K562 (cell line): Measurements from ENCODE around the gene CAPZB. TPM values are rescaled to one million over a fixed set of nuclear protein-coding genes. Genes with fewer than 3 reads are reported as not detected.

Experiments
- BRF1 ChIP-seq: IDR thresholded peaks from 3 replicates; pipeline ENCODE4 v1.6.1; 2011; ENCODE audit warnings: borderline replicate concordance, mild to moderate bottlenecking; ENCODE audit not compliant: insufficient read length; ENCODE audit errors: extremely low read depth
- CC2D1A ChIP-seq: fragments of 450-650 bp; IDR thresholded peaks from 2 replicates; pipeline ENCODE4 v1.6.1; 2017; ENCODE audit warnings: mild to moderate bottlenecking
- CEBPB ChIP-seq: fragments of 450-650 bp; IDR thresholded peaks from 2 replicates; pipeline ENCODE4 v1.6.1; 2016; ENCODE audit warnings: missing genetic modification characterization, missing compliant biosample characterization
- FIP1L1 ChIP-seq: fragments of 200-400 bp; formaldehyde crosslinking; IDR thresholded peaks from 2 replicates; pipeline ENCODE4 v1.6.1; 2018; ENCODE audit warnings: mild to moderate bottlenecking, low read depth, low read length; ENCODE audit not compliant: poor library complexity, severe bottlenecking
- GTF2F1 ChIP-seq: IDR thresholded peaks from 2 replicates; pipeline ENCODE4 v1.6.1; 2011; ENCODE audit warnings: low read depth, low read length, improper control_type of control experiment
- ZC3H8 ChIP-seq: fragments of 450-650 bp; IDR thresholded peaks from 2 replicates; pipeline ENCODE4 v1.6.1; 2017
- ZNF133 ChIP-seq: fragments of 250-450 bp; sonication (Bioruptor Pico); IDR thresholded peaks from 2 replicates; pipeline ENCODE4 v1.4.0; 2020; ENCODE audit warnings: mild to moderate bottlenecking
- ZNF184 ChIP-seq: sonication (generic); formaldehyde crosslinking; IDR thresholded peaks from 2 replicates; pipeline ENCODE4 v1.5.0; 2020; ENCODE audit warnings: missing genetic modification reagents
- ZNF212 ChIP-seq: fragments of 450-650 bp; formaldehyde crosslinking; IDR thresholded peaks from 2 replicates; pipeline ENCODE4 v1.4.0; 2020; ENCODE audit warnings: mild to moderate bottlenecking
- polyA plus RNA-seq, 8 experiments: library from polyadenylated mRNA; depleted of rRNA in 4 of 8; stranded (reverse) in 5 of 8; unstranded in 3 of 8; fragments of >200 nt; fragmentation: Nextera tagmentation in 2 of 8; fragmentation: Illumina TruSeq in 1 of 8; extraction: Ambion mirVana in 2 of 8; extraction: Trizol in 1 of 8; gene quantifications; 2 replicates each; pipeline versions ENCODE4 v1.2.1 to v1.2.3, GENCODE V29; 2011 to 2014; ENCODE audit warnings: inconsistent platforms in 1 of 8, missing spikeins in 1 of 8
- total RNA-seq, 7 experiments: library from RNA; depleted of rRNA in 6 of 7; stranded (reverse); fragments of >200 nt in 6 of 7; fragmentation: Illumina TruSeq in 2 of 7; extraction: Trizol in 2 of 7; gene quantifications; 2 replicates each; pipeline versions ENCODE4 v1.2.1 to v1.2.3, GENCODE V29; 2011 to 2021; ENCODE audit warnings: low replicate concordance in 1 of 7
- TF ChIP-seq, protein P1 (sequence below): fragments of 450-650 bp; formaldehyde crosslinking; conservative IDR thresholded peaks from 2 replicates; pipeline ENCODE4 v1.4.0; 2022; ENCODE audit warnings: mild to moderate bottlenecking, missing genetic modification characterization
- TF ChIP-seq, protein P2 (sequence below): fragments of 450-650 bp; IDR thresholded peaks from 2 replicates; pipeline ENCODE4 v1.6.1; 2016; ENCODE audit warnings: mild to moderate bottlenecking
- TF ChIP-seq, protein P3 (sequence below): fragments of 450-650 bp; IDR thresholded peaks from 2 replicates; pipeline ENCODE4 v1.6.1; 2016; ENCODE audit warnings: missing biosample characterization, missing genetic modification characterization
- TF ChIP-seq, protein P4 (sequence below): fragments of 450-650 bp; IDR thresholded peaks from 2 replicates; pipeline ENCODE4 v1.6.1; 2017; ENCODE audit warnings: antibody characterized with exemption, mild to moderate bottlenecking
- TF ChIP-seq, protein P5 (sequence below): fragments of 200-800 bp; sonication (Bioruptor generic); IDR thresholded peaks from 2 replicates; pipeline ENCODE4 v1.6.1; 2017; ENCODE audit warnings: missing genetic modification characterization, missing compliant biosample characterization
- TF ChIP-seq, protein P6 (sequence below): fragments of 250-450 bp; sonication (Bioruptor Pico); IDR thresholded peaks from 2 replicates; pipeline ENCODE4 v1.9.0; 2021; ENCODE audit warnings: mild to moderate bottlenecking, inconsistent platforms

The CAPZB gene
- total and polyA plus RNA-seq, 9 of the 15 experiments (the other 6 are each of a cell fraction or from before 2014, with no cell fraction given) = 57.6 to 297 (median 125) TPM

DNA sequence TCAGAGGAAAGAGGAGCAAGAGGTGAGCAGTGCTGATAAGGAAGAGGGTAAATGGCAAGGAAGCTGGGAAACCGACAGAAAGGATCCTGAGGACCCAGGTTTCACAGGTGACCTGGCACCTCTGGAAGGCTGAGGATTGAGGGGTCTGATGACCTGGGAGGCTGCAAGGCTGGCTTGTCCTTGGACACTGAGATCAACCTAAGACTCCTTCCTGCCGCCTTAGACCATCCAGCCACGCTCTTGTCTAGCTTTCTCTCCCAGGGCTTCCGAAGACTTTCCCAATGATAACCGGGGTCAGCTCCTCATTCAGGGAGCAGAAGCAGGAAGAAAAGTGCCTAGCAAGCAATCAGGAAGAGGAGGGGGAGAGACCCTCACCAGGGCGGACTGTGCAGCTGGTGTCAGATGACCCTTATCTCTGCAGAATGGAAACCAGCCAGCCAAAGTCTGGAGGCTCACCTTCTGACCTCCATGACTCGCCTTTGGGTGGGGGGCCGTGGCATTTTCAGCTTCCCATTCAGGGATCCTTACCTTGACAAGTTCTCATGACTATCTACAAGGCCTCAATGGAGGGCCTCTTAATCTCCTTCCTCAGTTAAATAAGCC is 77.7 kb downstream of the CAPZB start (continued):
- TF ChIP-seq, protein P1, sequence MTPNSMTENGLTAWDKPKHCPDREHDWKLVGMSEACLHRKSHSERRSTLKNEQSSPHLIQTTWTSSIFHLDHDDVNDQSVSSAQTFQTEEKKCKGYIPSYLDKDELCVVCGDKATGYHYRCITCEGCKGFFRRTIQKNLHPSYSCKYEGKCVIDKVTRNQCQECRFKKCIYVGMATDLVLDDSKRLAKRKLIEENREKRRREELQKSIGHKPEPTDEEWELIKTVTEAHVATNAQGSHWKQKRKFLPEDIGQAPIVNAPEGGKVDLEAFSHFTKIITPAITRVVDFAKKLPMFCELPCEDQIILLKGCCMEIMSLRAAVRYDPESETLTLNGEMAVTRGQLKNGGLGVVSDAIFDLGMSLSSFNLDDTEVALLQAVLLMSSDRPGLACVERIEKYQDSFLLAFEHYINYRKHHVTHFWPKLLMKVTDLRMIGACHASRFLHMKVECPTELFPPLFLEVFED (CRISPR knock-in tag) = 0 out of 2 replicates have a peak, but pooled peaks have one; percentile 13
- TF ChIP-seq GTF2F1 (no peak), ZC3H8 (no peak), CEBPB (tag) (no peak), ZNF212 (CRISPR knock-in tag) (no peak), ZNF184 (no peak), ZNF133 (0 out of 2 replicates have a peak, but pooled peaks have one; percentile 30), FIP1L1 (no peak), BRF1 (no peak), CC2D1A (no peak)
- TF ChIP-seq, protein P2, sequence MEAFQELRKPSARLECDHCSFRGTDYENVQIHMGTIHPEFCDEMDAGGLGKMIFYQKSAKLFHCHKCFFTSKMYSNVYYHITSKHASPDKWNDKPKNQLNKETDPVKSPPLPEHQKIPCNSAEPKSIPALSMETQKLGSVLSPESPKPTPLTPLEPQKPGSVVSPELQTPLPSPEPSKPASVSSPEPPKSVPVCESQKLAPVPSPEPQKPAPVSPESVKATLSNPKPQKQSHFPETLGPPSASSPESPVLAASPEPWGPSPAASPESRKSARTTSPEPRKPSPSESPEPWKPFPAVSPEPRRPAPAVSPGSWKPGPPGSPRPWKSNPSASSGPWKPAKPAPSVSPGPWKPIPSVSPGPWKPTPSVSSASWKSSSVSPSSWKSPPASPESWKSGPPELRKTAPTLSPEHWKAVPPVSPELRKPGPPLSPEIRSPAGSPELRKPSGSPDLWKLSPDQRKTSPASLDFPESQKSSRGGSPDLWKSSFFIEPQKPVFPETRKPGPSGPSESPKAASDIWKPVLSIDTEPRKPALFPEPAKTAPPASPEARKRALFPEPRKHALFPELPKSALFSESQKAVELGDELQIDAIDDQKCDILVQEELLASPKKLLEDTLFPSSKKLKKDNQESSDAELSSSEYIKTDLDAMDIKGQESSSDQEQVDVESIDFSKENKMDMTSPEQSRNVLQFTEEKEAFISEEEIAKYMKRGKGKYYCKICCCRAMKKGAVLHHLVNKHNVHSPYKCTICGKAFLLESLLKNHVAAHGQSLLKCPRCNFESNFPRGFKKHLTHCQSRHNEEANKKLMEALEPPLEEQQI = no peak
- TF ChIP-seq, protein P3, sequence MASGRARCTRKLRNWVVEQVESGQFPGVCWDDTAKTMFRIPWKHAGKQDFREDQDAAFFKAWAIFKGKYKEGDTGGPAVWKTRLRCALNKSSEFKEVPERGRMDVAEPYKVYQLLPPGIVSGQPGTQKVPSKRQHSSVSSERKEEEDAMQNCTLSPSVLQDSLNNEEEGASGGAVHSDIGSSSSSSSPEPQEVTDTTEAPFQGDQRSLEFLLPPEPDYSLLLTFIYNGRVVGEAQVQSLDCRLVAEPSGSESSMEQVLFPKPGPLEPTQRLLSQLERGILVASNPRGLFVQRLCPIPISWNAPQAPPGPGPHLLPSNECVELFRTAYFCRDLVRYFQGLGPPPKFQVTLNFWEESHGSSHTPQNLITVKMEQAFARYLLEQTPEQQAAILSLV = no peak
- TF ChIP-seq, protein P4, sequence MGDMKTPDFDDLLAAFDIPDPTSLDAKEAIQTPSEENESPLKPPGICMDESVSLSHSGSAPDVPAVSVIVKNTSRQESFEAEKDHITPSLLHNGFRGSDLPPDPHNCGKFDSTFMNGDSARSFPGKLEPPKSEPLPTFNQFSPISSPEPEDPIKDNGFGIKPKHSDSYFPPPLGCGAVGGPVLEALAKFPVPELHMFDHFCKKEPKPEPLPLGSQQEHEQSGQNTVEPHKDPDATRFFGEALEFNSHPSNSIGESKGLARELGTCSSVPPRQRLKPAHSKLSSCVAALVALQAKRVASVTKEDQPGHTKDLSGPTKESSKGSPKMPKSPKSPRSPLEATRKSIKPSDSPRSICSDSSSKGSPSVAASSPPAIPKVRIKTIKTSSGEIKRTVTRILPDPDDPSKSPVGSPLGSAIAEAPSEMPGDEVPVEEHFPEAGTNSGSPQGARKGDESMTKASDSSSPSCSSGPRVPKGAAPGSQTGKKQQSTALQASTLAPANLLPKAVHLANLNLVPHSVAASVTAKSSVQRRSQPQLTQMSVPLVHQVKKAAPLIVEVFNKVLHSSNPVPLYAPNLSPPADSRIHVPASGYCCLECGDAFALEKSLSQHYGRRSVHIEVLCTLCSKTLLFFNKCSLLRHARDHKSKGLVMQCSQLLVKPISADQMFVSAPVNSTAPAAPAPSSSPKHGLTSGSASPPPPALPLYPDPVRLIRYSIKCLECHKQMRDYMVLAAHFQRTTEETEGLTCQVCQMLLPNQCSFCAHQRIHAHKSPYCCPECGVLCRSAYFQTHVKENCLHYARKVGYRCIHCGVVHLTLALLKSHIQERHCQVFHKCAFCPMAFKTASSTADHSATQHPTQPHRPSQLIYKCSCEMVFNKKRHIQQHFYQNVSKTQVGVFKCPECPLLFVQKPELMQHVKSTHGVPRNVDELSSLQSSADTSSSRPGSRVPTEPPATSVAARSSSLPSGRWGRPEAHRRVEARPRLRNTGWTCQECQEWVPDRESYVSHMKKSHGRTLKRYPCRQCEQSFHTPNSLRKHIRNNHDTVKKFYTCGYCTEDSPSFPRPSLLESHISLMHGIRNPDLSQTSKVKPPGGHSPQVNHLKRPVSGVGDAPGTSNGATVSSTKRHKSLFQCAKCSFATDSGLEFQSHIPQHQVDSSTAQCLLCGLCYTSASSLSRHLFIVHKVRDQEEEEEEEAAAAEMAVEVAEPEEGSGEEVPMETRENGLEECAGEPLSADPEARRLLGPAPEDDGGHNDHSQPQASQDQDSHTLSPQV = no peak
- TF ChIP-seq, protein P5, sequence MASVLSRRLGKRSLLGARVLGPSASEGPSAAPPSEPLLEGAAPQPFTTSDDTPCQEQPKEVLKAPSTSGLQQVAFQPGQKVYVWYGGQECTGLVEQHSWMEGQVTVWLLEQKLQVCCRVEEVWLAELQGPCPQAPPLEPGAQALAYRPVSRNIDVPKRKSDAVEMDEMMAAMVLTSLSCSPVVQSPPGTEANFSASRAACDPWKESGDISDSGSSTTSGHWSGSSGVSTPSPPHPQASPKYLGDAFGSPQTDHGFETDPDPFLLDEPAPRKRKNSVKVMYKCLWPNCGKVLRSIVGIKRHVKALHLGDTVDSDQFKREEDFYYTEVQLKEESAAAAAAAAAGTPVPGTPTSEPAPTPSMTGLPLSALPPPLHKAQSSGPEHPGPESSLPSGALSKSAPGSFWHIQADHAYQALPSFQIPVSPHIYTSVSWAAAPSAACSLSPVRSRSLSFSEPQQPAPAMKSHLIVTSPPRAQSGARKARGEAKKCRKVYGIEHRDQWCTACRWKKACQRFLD (CRISPR knock-in tag) = no peak
- TF ChIP-seq, protein P6, sequence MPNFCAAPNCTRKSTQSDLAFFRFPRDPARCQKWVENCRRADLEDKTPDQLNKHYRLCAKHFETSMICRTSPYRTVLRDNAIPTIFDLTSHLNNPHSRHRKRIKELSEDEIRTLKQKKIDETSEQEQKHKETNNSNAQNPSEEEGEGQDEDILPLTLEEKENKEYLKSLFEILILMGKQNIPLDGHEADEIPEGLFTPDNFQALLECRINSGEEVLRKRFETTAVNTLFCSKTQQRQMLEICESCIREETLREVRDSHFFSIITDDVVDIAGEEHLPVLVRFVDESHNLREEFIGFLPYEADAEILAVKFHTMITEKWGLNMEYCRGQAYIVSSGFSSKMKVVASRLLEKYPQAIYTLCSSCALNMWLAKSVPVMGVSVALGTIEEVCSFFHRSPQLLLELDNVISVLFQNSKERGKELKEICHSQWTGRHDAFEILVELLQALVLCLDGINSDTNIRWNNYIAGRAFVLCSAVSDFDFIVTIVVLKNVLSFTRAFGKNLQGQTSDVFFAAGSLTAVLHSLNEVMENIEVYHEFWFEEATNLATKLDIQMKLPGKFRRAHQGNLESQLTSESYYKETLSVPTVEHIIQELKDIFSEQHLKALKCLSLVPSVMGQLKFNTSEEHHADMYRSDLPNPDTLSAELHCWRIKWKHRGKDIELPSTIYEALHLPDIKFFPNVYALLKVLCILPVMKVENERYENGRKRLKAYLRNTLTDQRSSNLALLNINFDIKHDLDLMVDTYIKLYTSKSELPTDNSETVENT = no peak
